Caco-2 (cell line): ENCODE results near the gene KCTD6. TPM values are rescaled to one million over a fixed set of nuclear protein-coding genes. Genes with fewer than 3 reads are reported as not detected.

Experiments
- BruUV-seq: library from RNA; stranded (reverse); fragments of 400-500 nt; replicated peaks from 2 replicates; lab custom pipeline; 2021; lab: Mats Ljungman, UMichigan
- CTCF ChIA-PET: fragments of 300-600 bp; sonication (Branson Sonifier 250); formaldehyde crosslinking; loops from one replicate; lab custom pipeline; 2022; ENCODE audit warnings: antibody characterized with exemption; lab: Charles Lee
- POLR2A ChIA-PET: fragments of 300-600 bp; sonication (Branson Sonifier 250); formaldehyde crosslinking; loops from one replicate; lab custom pipeline; 2022; ENCODE audit warnings: antibody characterized with exemption; lab: Charles Lee
- DNase-seq, 2 experiments: peaks; one replicate each; pipeline versions ENCODE4 v3.0.0 to v3.0.0-alpha.2; 2020 to 2022
- H3K27me3 ChIP-seq: replicated peaks from 2 replicates; pipeline ENCODE4 v1.6.0; 2011; ENCODE audit warnings: low read length; ENCODE audit not compliant: control insufficient read depth, insufficient read depth
- H3K36me3 ChIP-seq: 2 replicates; pipeline ENCODE4 v1.5.1; 2011; ENCODE audit warnings: low read length; ENCODE audit not compliant: control insufficient read depth, insufficient read depth
- H3K4me1 ChIP-seq: fragments of 250-450 bp; sonication (Bioruptor Pico); 2 replicates; pipeline ENCODE4 v1.5.1; 2020; ENCODE audit warnings: mild to moderate bottlenecking
- H3K4me3 ChIP-seq: 2 replicates; pipeline ENCODE4 v1.5.1; 2011; ENCODE audit warnings: low read depth, mild to moderate bottlenecking, control low read depth, low read length
- H3K9me3 ChIP-seq: fragments of 250-450 bp; sonication (Bioruptor Pico); 2 replicates; pipeline ENCODE4 v1.5.1; 2020; ENCODE audit warnings: mild to moderate bottlenecking, moderate library complexity
- H3K27ac Mint-ChIP-seq: one replicate; pipeline ENCODE4 v1.8.0; 2022; ENCODE audit warnings: mixed read lengths; ENCODE audit not compliant: unreplicated experiment
- H3K27me3 Mint-ChIP-seq: one replicate; pipeline ENCODE4 v1.8.0; 2022; ENCODE audit warnings: mixed read lengths; ENCODE audit not compliant: insufficient read depth, unreplicated experiment
- H3K36me3 Mint-ChIP-seq: one replicate; pipeline ENCODE4 v1.8.0; 2022; ENCODE audit warnings: mild to moderate bottlenecking, mixed read lengths; ENCODE audit not compliant: insufficient read depth, unreplicated experiment
- H3K4me1 Mint-ChIP-seq: one replicate; pipeline ENCODE4 v1.8.0; 2022; ENCODE audit warnings: low read depth, mixed read lengths; ENCODE audit not compliant: unreplicated experiment
- H3K4me3 Mint-ChIP-seq: one replicate; pipeline ENCODE4 v1.8.0; 2022; ENCODE audit warnings: mild to moderate bottlenecking, moderate library complexity, mixed read lengths; ENCODE audit not compliant: unreplicated experiment
- H3K9me3 Mint-ChIP-seq: one replicate; pipeline ENCODE4 v1.8.0; 2022; ENCODE audit warnings: mixed read lengths; ENCODE audit not compliant: unreplicated experiment
- intact Hi-C: fragments of 100-400 bp; cut with micrococcal nuclease; formaldehyde crosslinking; loops from one replicate; pipeline ENCODE4 v1.10.0; 2022; ENCODE audit not compliant: unreplicated experiment
- total RNA-seq: library from RNA; stranded (reverse); gene quantifications from 2 replicates; pipeline ENCODE4 v1.2.3, GENCODE V29; 2022
- TF ChIP-seq, protein P1 (sequence below), 2 experiments: fragments of 200-600 bp in 1 of 2; IDR thresholded peaks; 1 replicate in 1 of 2; 2 replicates in 1 of 2; pipeline versions ENCODE4 v1.5.1 to v1.8.0; 2011 to 2022; ENCODE audit warnings: antibody characterized with exemption in 1 of 2, control low read depth in 1 of 2, inconsistent platforms in 1 of 2, low read depth in 1 of 2, low read length in 1 of 2, mild to moderate bottlenecking in 1 of 2, moderate library complexity in 1 of 2; ENCODE audit not compliant: insufficient read depth in 1 of 2, severe bottlenecking in 1 of 2, unreplicated experiment in 1 of 2

Gene KCTD6
- total RNA-seq, 1 experiment from 2014 or later, result 9.8 TPM

DNA sequence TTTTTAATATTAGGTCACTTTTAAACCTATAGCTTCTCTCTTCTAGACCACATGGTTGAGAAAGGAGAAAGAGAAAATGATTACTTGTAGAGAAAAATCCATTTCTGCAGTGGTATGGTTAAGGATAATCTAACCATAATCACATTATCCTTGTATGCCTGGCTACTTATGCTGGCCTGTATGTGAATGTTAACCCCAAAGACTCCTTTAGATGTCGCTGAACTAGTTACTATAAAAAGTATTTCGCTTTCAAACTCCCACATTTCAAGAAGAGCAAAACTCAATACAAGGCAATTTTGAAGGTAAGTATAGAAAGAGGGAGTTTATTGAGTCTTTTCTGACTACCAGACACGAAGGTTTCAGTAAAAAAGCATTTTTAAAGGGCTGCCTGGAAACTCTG is 2.2 kb downstream of the KCTD6 start:
- ChIA-PET POLR2A (no interaction called here), CTCF (interaction anchor here (1.1 kb wide), 1 partner anchor 38 kb away, joined by 3 read pairs; no protein-coding TSS in a partner anchor)
- intact Hi-C loops, result no loop called here
- no peaks in the 10 kb centered on the region for H3K27me3 ChIP-seq
- DNase-seq, result no peak
- Mint-ChIP-seq H3K9me3 (no peaks in the 10 kb centered on the region), H3K27ac (no peak overlapping the region), H3K4me3 (peak overlapping the region; percentile 94), H3K27me3 (no peaks in the 10 kb centered on the region), H3K4me1 (peaks cover 7% of the 10 kb centered on the region), H3K36me3 (peaks cover 8% of the 10 kb centered on the region)
- H3K36me3 ChIP-seq, result no peaks in the 10 kb centered on the region
- H3K9me3 ChIP-seq, result no peaks in the 10 kb centered on the region
- H3K4me3 ChIP-seq, result no peak overlapping the region
- H3K4me1 ChIP-seq, result peaks cover 20% of the 10 kb centered on the region
- TF ChIP-seq, protein P1, sequence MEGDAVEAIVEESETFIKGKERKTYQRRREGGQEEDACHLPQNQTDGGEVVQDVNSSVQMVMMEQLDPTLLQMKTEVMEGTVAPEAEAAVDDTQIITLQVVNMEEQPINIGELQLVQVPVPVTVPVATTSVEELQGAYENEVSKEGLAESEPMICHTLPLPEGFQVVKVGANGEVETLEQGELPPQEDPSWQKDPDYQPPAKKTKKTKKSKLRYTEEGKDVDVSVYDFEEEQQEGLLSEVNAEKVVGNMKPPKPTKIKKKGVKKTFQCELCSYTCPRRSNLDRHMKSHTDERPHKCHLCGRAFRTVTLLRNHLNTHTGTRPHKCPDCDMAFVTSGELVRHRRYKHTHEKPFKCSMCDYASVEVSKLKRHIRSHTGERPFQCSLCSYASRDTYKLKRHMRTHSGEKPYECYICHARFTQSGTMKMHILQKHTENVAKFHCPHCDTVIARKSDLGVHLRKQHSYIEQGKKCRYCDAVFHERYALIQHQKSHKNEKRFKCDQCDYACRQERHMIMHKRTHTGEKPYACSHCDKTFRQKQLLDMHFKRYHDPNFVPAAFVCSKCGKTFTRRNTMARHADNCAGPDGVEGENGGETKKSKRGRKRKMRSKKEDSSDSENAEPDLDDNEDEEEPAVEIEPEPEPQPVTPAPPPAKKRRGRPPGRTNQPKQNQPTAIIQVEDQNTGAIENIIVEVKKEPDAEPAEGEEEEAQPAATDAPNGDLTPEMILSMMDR (IDR thresholded peaks at IDR 0.05; ENCODE audit: insufficient read depth in 1 of 2, low read depth in 1 of 2, low read length in 1 of 2, severe bottlenecking in 1 of 2, unreplicated experiment in 1 of 2), result no peak
- no TSS peak for BruUV-seq

DNA sequence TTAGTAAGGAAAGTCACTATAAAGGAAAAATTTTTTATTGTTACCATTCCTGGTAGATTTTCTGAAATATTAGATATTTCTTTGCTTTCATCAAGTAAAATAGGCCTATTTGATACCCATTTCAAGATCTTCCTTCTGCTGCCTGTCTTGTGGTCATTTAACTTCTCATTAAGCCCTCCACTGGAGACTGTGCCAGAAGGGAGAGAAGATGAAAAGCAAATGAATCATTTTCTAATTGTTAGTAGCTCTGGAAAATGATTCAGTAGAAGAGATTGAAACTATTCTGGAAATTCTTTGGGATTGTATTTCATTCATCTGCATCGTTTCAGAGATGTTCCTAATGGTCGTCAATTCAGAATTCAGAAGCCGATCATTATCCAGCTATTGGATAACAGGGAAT is 3.2 kb downstream of the KCTD6 start:
- no TSS peak for BruUV-seq
- CTCF ChIA-PET, result interaction anchor here (1.1 kb wide), 1 partner anchor 37 kb away, joined by 3 read pairs; no protein-coding TSS in a partner anchor
- no peak overlapping the region for H3K4me3 Mint-ChIP-seq

DNA sequence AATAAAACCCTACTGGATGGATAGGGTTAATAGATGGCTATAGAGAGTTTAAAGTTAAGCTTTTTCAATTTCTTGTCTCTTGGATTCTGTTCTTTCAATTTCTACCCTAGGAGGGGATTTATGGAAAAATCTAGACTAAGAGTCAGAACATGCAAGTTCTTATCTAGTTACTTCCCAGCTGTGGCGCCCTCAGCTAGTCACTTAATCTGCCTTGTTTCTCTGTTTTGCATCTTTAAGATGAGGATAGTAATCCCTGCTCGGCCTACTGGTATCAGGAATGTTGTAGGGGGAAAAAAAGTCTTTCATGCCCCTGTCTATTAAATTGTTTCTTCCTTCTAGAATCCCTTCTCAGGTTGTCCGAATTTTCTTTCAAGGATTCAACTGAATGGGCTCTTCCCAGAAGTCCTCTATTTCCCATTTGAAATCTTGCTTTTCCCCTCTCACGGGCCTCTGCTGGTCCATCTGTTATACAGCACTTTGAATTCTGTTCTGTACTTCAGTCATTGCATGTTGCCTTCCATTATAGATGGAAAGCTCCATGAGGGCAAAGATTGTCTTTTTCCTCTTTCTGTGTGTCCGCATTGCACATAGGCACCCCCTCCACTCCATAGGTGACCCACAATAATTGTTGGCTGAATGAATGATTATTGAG is 4.4 kb downstream of the KCTD6 start:
- no TSS peak for BruUV-seq
- H3K9me3 ChIP-seq, result no peaks in the 10 kb centered on the region
- POLR2A ChIA-PET, result no interaction called here
- DNase-seq, result no peak
- TF ChIP-seq, protein P1 (IDR thresholded peaks at IDR 0.05; ENCODE audit: insufficient read depth in 1 of 2, low read depth in 1 of 2, low read length in 1 of 2, severe bottlenecking in 1 of 2, unreplicated experiment in 1 of 2), result no peak
- H3K36me3 ChIP-seq, result no peaks in the 10 kb centered on the region
- H3K27me3 ChIP-seq, result no peaks in the 10 kb centered on the region
- H3K4me1 ChIP-seq, result peaks cover 9% of the 10 kb centered on the region
- intact Hi-C loops, result no loop called here
- no peak overlapping the region for H3K4me3 Mint-ChIP-seq
- no peak overlapping the region for H3K4me3 ChIP-seq
- H3K27me3 Mint-ChIP-seq, result no peaks in the 10 kb centered on the region
- peaks cover 4% of the 10 kb centered on the region for H3K4me1 Mint-ChIP-seq
- CTCF ChIA-PET, result no interaction called here
- peaks cover 20% of the 10 kb centered on the region for H3K36me3 Mint-ChIP-seq
- no peak overlapping the region for H3K27ac Mint-ChIP-seq
- no peaks in the 10 kb centered on the region for H3K9me3 Mint-ChIP-seq

More for the DNA sequence above, 3.2 kb downstream of the KCTD6 start:
- no peak overlapping the region for H3K27ac Mint-ChIP-seq
- H3K36me3 Mint-ChIP-seq, result peaks cover 14% of the 10 kb centered on the region
- no peak overlapping the region for H3K4me3 ChIP-seq
- H3K27me3 ChIP-seq, result no peaks in the 10 kb centered on the region
- no peaks in the 10 kb centered on the region for H3K36me3 ChIP-seq
- H3K27me3 Mint-ChIP-seq, result no peaks in the 10 kb centered on the region
- peaks cover 7% of the 10 kb centered on the region for H3K4me1 Mint-ChIP-seq
- TF ChIP-seq, protein P1 (IDR thresholded peaks at IDR 0.05; ENCODE audit: insufficient read depth in 1 of 2, low read depth in 1 of 2, low read length in 1 of 2, severe bottlenecking in 1 of 2, unreplicated experiment in 1 of 2), result no peak
- intact Hi-C loops, result no loop called here
- POLR2A ChIA-PET, result no interaction called here
- DNase-seq, result no peak
- no peaks in the 10 kb centered on the region for H3K9me3 Mint-ChIP-seq
- peaks cover 16% of the 10 kb centered on the region for H3K4me1 ChIP-seq
- H3K9me3 ChIP-seq, result no peaks in the 10 kb centered on the region
